Measurements from ENCODE around the gene PRDM16. TPM values are rescaled to one million over a fixed set of nuclear protein-coding genes. Genes with fewer than 3 reads are reported as not detected.
A peak's percentile ranks its signal among the peaks of the same experiment; 100 is the strongest.

Gene PRDM16
- polyA plus RNA-seq, 2 of the 4 experiments (the other 2 are of a cell fraction) = 0.03 to 0.35 TPM

GRCh38 chr1:3472088-3472850 lies 403.3 kb downstream of the PRDM16 start:
- H3K27ac ChIP-seq = peak overlapping the region in 1 of 2 experiments; percentile 85; a peak in 3 of 6 replicates
- H3K4me1 ChIP-seq = peaks cover 12% of the 10 kb centered on the region
- no peaks in the 10 kb centered on the region for H3K9me3 ChIP-seq
- 80% methylated on average over 1 of the region's 25 CpGs for WGBS (ENCODE audit: missing lambda C conversion rate)
- ATAC-seq = peak in 1 of 2 experiments; percentile 5; a peak in 1 of 6 replicates
- no peak overlapping the region for H3K4me3 ChIP-seq
- TF ChIP-seq PHF8 (IDR thresholded peaks at IDR 0.05; ENCODE audit: borderline replicate concordance, low read depth) (no peak), MAZ (IDR thresholded peaks at IDR 0.05; ENCODE audit: borderline replicate concordance, low read depth, low read length) (no peak), EHMT2 (IDR thresholded peaks at IDR 0.05; ENCODE audit: low read depth) (no peak), RNF2 (IDR thresholded peaks at IDR 0.05; ENCODE audit: borderline replicate concordance, low read depth) (no peak), FOXS1 (CRISPR knock-in tag; IDR thresholded peaks at IDR 0.05) (no peak)
- FAIRE-seq = no peak
- peak overlapping the region; percentile 45; the same call in 1 of the 3 replicates for H3K4me2 ChIP-seq
- CTCF ChIA-PET = interaction anchor here (0.6 to 4.0 kb wide), 15 partner anchors 9 to 474 kb away, joined by 3 to 69 read pairs (median 4); partner anchors contain the start of gene ARHGEF16
- POLR2A ChIA-PET = interaction anchor here (1.1 kb wide), 1 partner anchor 19 kb away, joined by 3 read pairs; no protein-coding TSS in a partner anchor
- DNase-seq (ENCODE audit: low read depth in 1 of 2, low spot score in 1 of 2) = no peak

- Histone ChIP-seq H3K4me1 (peaks cover 12% of the 10 kb centered on the region), H3K27ac (peak overlapping the region in 1 of 2 experiments; percentile 85; a peak in 2 of 6 replicates), H3K9me3 (no peaks in the 10 kb centered on the region), H3K4me3 (no peak overlapping the region), H3K4me2 (no peak overlapping the region)
- CTCF ChIA-PET = interaction anchor here (1.7 to 4.0 kb wide), 7 partner anchors 9 to 22 kb away, joined by 4 to 69 read pairs (median 8); partner anchors contain the start of gene ARHGEF16
- POLR2A ChIA-PET = interaction anchor here (1.1 kb wide), 1 partner anchor 19 kb away, joined by 3 read pairs; no protein-coding TSS in a partner anchor
- ATAC-seq (no peak), FAIRE-seq (no peak), DNase-seq (ENCODE audit: low read depth in 1 of 2, low spot score in 1 of 2) (no peak)
- 92% methylated on average over 6 of the region's 17 CpGs for WGBS (ENCODE audit: missing lambda C conversion rate)
- no peak for TF ChIP-seq HEYL (CRISPR knock-in tag; IDR thresholded peaks at IDR 0.05)
- TF ChIP-seq EHMT2 (IDR thresholded peaks at IDR 0.05; ENCODE audit: low read depth) = no peak
- TF ChIP-seq ZSCAN20 (CRISPR knock-in tag; IDR thresholded peaks at IDR 0.05) = no peak
- TF ChIP-seq RNF2 (IDR thresholded peaks at IDR 0.05; ENCODE audit: borderline replicate concordance, low read depth) = no peak
- TF ChIP-seq ZNF302 (CRISPR knock-in tag; IDR thresholded peaks at IDR 0.05) = no peak
- no peak for TF ChIP-seq NFE2L2 (conservative IDR thresholded peaks at IDR 0.05; ENCODE audit: low read length)
- TF ChIP-seq POLR2AphosphoS2 (conservative IDR thresholded peaks at IDR 0.05; ENCODE audit: low read length) = no peak
- TF ChIP-seq HDAC2 (IDR thresholded peaks at IDR 0.05) = no peak
- TF ChIP-seq HMGXB4 (CRISPR knock-in tag; IDR thresholded peaks at IDR 0.05; ENCODE audit: borderline replicate concordance) = no peak
Observed at GRCh38 chr1:3472906-3473305, 403.9 kb downstream of the PRDM16 start.

- no peak overlapping the region for H3K4me2 ChIP-seq
- DNase-seq (ENCODE audit: low read depth in 1 of 2, low spot score in 1 of 2) = no peak
Observed at GRCh38 chr1:3473381-3473844, 404.4 kb downstream of the PRDM16 start.

More at GRCh38 chr1:3473381-3473844, 404.4 kb downstream of the PRDM16 start:
- ATAC-seq (no peak), FAIRE-seq (no peak)
- WGBS (ENCODE audit: missing lambda C conversion rate) = 59% methylated on average over 8 of the region's 20 CpGs
- TF ChIP-seq GATA3 (IDR thresholded peaks at IDR 0.05; ENCODE audit: borderline replicate concordance) (no peak), EHMT2 (IDR thresholded peaks at IDR 0.05; ENCODE audit: low read depth) (no peak), RCOR1 (IDR thresholded peaks at IDR 0.05; ENCODE audit: low read depth, low read length) (no peak), RAD21 (conservative IDR thresholded peaks at IDR 0.05 in 1 of 2, IDR thresholded peaks at IDR 0.05 in 1 of 2) (no peak), KDM1A (IDR thresholded peaks at IDR 0.05; ENCODE audit: low read depth) (no peak), FOSB (CRISPR knock-in tag; IDR thresholded peaks at IDR 0.05) (no peak), SREBF2 (IDR thresholded peaks at IDR 0.05) (no peak), EHF (CRISPR knock-in tag; IDR thresholded peaks at IDR 0.05) (no peak), E2F6 (IDR thresholded peaks at IDR 0.05; ENCODE audit: borderline replicate concordance, low read depth) (no peak), JUNB (IDR thresholded peaks at IDR 0.05) (no peak), HMGXB4 (CRISPR knock-in tag; IDR thresholded peaks at IDR 0.05; ENCODE audit: borderline replicate concordance) (no peak), HOXB13 (CRISPR knock-in tag; IDR thresholded peaks at IDR 0.05; ENCODE audit: low read depth) (no peak)
- Histone ChIP-seq H3K4me3 (no peak overlapping the region), H3K4me1 (peaks cover 12% of the 10 kb centered on the region), H3K27ac (no peak overlapping the region; a peak in 1 of 6 replicates), H3K9me3 (no peaks in the 10 kb centered on the region)
- CTCF ChIA-PET = interaction anchor here (2.5 to 4.0 kb wide), 3 partner anchors 11 to 20 kb away, joined by 11 to 69 read pairs (median 16); partner anchors contain the start of gene ARHGEF16
- POLR2A ChIA-PET = no interaction called here

Measured in A549 (cell line).